HG02798 (cell line): ENCODE results near the gene LRRC25.
"Not testable (repeated sequence)": the region's sequence is repeated elsewhere in the genome, so short reads cannot be mapped to it uniquely, and the experiment has no call there.

Experiments used
- ATAC-seq: cut with Tn5 transposase; IDR thresholded peaks from one replicate; pipeline ENCODE4 v1.9.1; 2021; ENCODE audit warnings: mild to moderate bottlenecking; ENCODE audit not compliant: unreplicated experiment, poor library complexity

The LRRC25 gene

GRCh38 chr19:18385675-18386542, 11.5 kb downstream of the LRRC25 start, which contains the start of gene GDF15:
TSS of gene GDF15 (plus strand) at chr19:18386158. CDS start at chr19:18386190, 32 bp downstream.
- no peak for ATAC-seq

- ATAC-seq = no peak
Observed at GRCh38 chr19:18385359-18385674, 12.1 kb downstream of the LRRC25 start.

- ATAC-seq = no peak
Observed at GRCh38 chr19:18384775-18385174, 12.6 kb downstream of the LRRC25 start.

GRCh38 chr19:18383622-18384021, 13.8 kb downstream of the LRRC25 start:
- ATAC-seq = not testable (repeated sequence)

- ATAC-seq = no peak
Observed at GRCh38 chr19:18380843-18381242, 16.6 kb downstream of the LRRC25 start.

- ATAC-seq = no peak
Observed at GRCh38 chr19:18379803-18380747, 17.3 kb downstream of the LRRC25 start.

GRCh38 chr19:18377026-18377425, 20.4 kb downstream of the LRRC25 start:
- no peak for ATAC-seq

- peak; percentile 87 for ATAC-seq
Observed at GRCh38 chr19:18373892-18374629, 23.4 kb downstream of the LRRC25 start.

- ATAC-seq = no peak
Observed at GRCh38 chr19:18373407-18373891, 24.0 kb downstream of the LRRC25 start.

- no peak for ATAC-seq
Observed at GRCh38 chr19:18368504-18369222, 28.8 kb downstream of the LRRC25 start.

- ATAC-seq = no peak
Observed at GRCh38 chr19:18366021-18366435, 31.4 kb downstream of the LRRC25 start.

GRCh38 chr19:18364826-18365528, 32.4 kb downstream of the LRRC25 start:
- no peak for ATAC-seq

GRCh38 chr19:18364277-18364825, 33.1 kb downstream of the LRRC25 start:
- not testable (repeated sequence) for ATAC-seq

GRCh38 chr19:18363787-18364186, 33.6 kb downstream of the LRRC25 start:
- ATAC-seq = no peak

GRCh38 chr19:18362934-18363542, 34.4 kb downstream of the LRRC25 start:
- ATAC-seq = no peak

- ATAC-seq = no peak
Observed at GRCh38 chr19:18361646-18362045, 35.8 kb downstream of the LRRC25 start.

GRCh38 chr19:18357041-18357440, 40.4 kb downstream of the LRRC25 start:
- no peak for ATAC-seq

GRCh38 chr19:18354743-18355142, 42.7 kb downstream of the LRRC25 start:
- not testable (repeated sequence) for ATAC-seq
